ENCODE measurements around the gene MAP7D2.

The MAP7D2 gene

GRCh38 chrX:19964017-19964710 is 152.5 kb downstream of the MAP7D2 start:
- no peak for DNase-seq

DNA sequence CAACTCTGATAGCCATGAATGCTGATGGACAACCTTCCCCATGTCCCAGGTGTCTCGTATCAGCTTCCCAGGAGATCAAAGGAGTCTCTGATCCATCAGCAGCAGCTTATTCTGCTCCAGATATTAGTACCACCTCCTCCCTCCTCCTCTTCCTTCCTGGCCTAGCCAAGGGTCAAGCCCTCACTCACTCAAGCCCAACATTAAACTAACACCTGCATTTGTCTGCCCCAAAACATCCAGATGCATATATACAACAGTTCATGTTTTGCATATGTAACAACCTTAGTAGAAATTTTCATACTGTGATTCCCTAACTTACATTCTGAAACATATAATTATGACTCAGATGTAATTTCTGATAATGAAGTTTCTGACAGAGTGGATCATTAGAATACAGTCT is 155.8 kb downstream of the MAP7D2 start:
- DNase-seq: no peak

DNA sequence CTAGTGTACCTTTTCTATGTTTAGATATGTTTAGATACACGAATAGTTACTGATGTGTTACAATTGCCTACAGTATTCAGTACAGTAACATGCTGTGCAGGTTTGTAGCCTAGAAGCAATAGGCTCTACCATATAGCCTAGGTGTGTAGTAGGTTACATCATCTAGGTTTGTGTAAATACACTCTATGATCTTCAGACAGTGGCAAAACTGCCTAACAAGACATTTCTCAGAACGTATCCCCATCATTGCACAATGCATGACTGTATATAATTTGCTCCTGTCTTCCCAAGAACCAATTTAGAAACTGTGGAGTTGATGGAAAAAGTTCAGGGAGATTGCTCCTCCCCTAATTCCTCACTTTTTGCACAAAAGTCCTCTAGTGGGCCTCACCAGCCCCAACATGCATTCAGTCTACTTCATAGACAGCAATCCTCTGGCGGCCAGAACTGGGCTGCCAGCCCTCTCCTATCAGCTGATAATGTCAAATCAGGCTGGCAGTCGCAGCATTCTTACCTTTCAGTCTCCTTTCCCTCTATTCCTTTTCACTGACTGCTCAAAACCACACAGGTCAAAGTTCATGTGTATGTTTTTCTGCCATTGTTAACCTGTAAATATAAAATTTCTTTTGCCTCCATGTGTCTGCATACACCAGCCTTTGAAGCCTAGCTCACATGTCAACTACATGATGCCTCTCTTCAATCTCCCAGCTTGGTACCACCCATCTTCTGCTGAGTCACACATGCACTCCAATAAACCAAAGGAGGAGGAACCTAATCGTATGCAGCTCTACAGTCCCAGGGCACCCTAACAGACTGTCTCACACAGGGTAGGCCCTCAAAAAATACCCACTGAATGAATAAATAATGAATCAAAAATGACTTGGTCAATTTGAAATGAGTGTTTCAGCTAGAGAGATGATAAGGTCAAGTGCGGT is 157.9 kb downstream of the MAP7D2 start:
- DNase-seq: no peak

GRCh38 chrX:19956923-19957322 is 159.8 kb downstream of the MAP7D2 start:
- DNase-seq: no peak
